Breast epithelium (tissue), 4 donors: ENCODE data around the gene CDK5RAP2. TPM values are rescaled to one million over a fixed set of nuclear protein-coding genes. Genes with fewer than 3 reads are reported as not detected.
"Not testable (repeated sequence)": the region's sequence is repeated elsewhere in the genome, so short reads cannot be mapped to it uniquely, and the experiment has no call there.

Experiments
- DNase-seq, 2 donors: peaks; one replicate each; pipeline ENCODE4 v3.0.0-alpha.2; 2019; ENCODE audit warnings: low spot score in 2 of 2
- H3K27ac ChIP-seq, 2 donors: fragments of 200-600 bp; sonication (generic) in 1 of 2; one replicate each; pipeline ENCODE4 v1.5.1; 2016 to 2019; ENCODE audit warnings: mild to moderate bottlenecking in 1 of 2
- H3K27me3 ChIP-seq, 2 donors: fragments of 200-600 bp; sonication (generic) in 1 of 2; one replicate each; pipeline versions ENCODE4 v1.5.1 to v1.6.0; 2017 to 2019; ENCODE audit warnings: control low read depth in 1 of 2, mild to moderate bottlenecking in 1 of 2
- H3K36me3 ChIP-seq: fragments of 200-600 bp; one replicate; pipeline ENCODE4 v1.5.1; 2019
- H3K4me1 ChIP-seq, 2 donors: fragments of 200-600 bp; sonication (generic); one replicate each; pipeline ENCODE4 v1.5.1; 2016 to 2019; ENCODE audit warnings: control low read depth in 1 of 2
- H3K4me3 ChIP-seq, 3 donors: fragments of 200-600 bp; sonication (generic); 1 replicate in 2 of 3; 2 replicates in 1 of 3; pipeline ENCODE4 v1.5.1; 2016 to 2019; ENCODE audit warnings: mild to moderate bottlenecking in 3 of 3, moderate library complexity in 2 of 3
- H3K9me3 ChIP-seq, 2 donors: fragments of 200-600 bp; sonication (generic) in 1 of 2; one replicate each; pipeline ENCODE4 v1.5.1; 2016 to 2019; ENCODE audit warnings: control low read depth in 1 of 2
- CTCF ChIP-seq, 3 donors: fragments of 450-650 bp; IDR thresholded peaks; one replicate each; pipeline ENCODE4 v1.5.1; 2016 to 2017; ENCODE audit warnings: antibody characterized with exemption in 3 of 3, mild to moderate bottlenecking in 3 of 3, moderate library complexity in 3 of 3
- POLR2A ChIP-seq: fragments of 450-650 bp; IDR thresholded peaks from one replicate; pipeline ENCODE4 v1.6.1; 2016; ENCODE audit warnings: antibody characterized with exemption, mild to moderate bottlenecking, moderate library complexity
- POLR2AphosphoS5 ChIP-seq, 3 donors: sonication (generic); formaldehyde crosslinking; IDR thresholded peaks; one replicate each; pipeline ENCODE4 v1.6.1; 2017; ENCODE audit warnings: antibody characterized with exemption in 3 of 3
- intact Hi-C: fragments of 100-400 bp; cut with DNase I; formaldehyde crosslinking; loops from one replicate; pipeline ENCODE4 v1.15.1; 2023; ENCODE audit warnings: low total_unique reads
- total RNA-seq, 3 donors: library from RNA; depleted of rRNA; stranded (reverse); fragments of >200 nt; gene quantifications; one replicate each; pipeline ENCODE4 v1.1.0, GENCODE V29; 2016

The CDK5RAP2 gene
- total RNA-seq, 3 donors from 2014 or later: 44.5 to 77.4 (median 60.6) TPM

GRCh38 chr9:120532475-120532874 is 47.5 kb downstream of the CDK5RAP2 start:
- Histone ChIP-seq H3K4me3 (no peak overlapping the region), H3K27ac (peak overlapping the region; percentile 44 to 71), H3K36me3 (peaks cover 7% of the 10 kb centered on the region), H3K9me3 (no peaks in the 10 kb centered on the region), H3K27me3 (no peaks in the 10 kb centered on the region), H3K4me1 (no peaks in the 10 kb centered on the region)
- intact Hi-C loops: no loop called here
- DNase-seq: peak; percentile 63 to 74
- TF ChIP-seq POLR2AphosphoS5 (IDR thresholded peaks at IDR 0.05): peak in 2 of 3 donors; percentile 22 to 67
- TF ChIP-seq POLR2A: no peak

DNA sequence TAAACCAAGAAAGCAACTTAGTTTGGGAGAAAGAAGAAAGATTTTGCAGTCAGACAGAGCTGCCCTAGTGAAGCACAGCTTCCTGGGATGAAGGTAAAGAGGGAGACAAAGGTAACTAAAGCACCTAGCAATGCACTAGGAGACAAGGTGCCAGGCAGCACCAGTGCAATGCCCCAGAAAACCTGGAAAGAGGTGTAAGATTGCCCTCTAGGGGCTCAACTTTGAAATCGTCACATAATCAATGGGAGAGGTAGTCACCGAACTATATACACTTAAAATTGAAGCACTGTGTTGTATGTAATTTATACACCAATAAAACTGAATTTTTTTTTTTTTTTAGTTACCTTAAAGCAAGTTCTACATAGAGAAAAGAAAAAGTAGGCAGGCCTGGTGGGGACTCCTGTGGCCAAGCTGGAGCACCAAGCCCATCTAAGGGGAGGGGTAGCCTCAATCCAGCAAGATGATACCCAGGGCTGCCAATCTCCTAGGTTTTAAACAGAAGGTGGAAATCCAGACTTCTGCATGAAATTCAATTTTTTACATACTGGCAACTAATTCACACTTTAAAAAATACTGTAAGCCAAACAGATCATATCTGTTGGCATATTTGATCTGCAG is 48.2 kb downstream of the CDK5RAP2 start:
- no peak for TF ChIP-seq POLR2A
- TF ChIP-seq CTCF (IDR thresholded peaks at IDR 0.05): peak in 2 of 3 donors; percentile 29 to 35
- Histone ChIP-seq H3K27me3 (no peaks in the 10 kb centered on the region), H3K4me3 (no peak overlapping the region), H3K4me1 (no peaks in the 10 kb centered on the region), H3K36me3 (peaks cover 10% of the 10 kb centered on the region), H3K9me3 (no peaks in the 10 kb centered on the region), H3K27ac (peak overlapping the region; percentile 44 to 71)
- intact Hi-C loops: no loop called here
- DNase-seq: no peak

DNA sequence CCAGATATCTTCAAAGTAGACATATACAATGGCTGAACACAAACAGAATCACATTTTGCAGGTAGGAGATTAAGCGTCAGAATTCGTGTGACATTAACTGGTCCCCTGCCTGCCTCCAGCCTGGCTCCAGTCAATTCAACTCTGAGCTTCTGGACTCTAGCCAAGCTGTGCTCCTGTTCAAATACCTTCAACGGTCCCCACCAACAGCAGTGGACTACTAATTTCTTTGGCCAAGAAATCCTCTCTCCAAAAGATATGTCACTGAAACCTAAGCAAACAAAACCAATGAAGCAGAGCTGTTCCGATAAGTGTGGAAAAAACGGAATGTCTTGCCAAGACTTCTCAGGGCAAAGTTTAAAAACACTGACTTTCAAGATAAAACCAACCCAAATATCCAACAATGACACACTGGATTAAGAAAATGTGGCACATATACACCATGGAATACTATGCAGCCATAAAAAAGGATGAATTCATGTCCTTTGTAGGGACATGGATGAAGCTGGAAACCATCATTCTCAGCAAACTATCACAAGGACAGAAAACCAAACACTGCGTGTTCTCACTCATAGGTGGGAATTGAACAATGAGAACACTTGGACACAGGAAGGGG is 49.6 kb downstream of the CDK5RAP2 start:
- H3K4me3 ChIP-seq, H3K27me3 ChIP-seq, H3K9me3 ChIP-seq, H3K4me1 ChIP-seq, DNase-seq, intact Hi-C loops, H3K27ac ChIP-seq: not testable (repeated sequence)
- H3K36me3 ChIP-seq: peaks cover 10% of the 10 kb centered on the region

DNA sequence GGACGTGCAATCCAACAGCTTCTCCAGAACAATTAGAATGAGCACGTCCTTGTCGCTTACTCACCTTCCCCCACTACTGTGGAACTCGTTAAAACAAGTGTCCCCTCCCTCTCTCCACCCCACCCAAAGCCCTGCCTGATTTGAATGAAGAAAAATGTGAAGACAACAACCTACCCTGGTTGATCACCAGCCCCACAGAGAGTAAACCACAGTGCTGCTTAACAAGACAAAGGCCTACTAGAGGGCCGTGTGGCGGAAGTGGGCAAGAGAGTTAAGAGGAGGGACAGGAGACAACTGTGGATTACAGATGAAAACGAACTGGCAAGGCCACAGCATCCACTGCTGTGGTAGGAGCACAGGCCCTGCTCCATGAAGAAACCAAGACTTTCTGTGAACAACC is 51.1 kb downstream of the CDK5RAP2 start:
- TF ChIP-seq CTCF (IDR thresholded peaks at IDR 0.05): no peak
- TF ChIP-seq POLR2A: no peak
- no peak for TF ChIP-seq POLR2AphosphoS5 (IDR thresholded peaks at IDR 0.05)
- no peaks in the 10 kb centered on the region for H3K9me3 ChIP-seq
- no peak for DNase-seq
- intact Hi-C loops: no loop called here
- no peaks in the 10 kb centered on the region for H3K4me1 ChIP-seq
- no peak overlapping the region for H3K27ac ChIP-seq
- peaks cover 10% of the 10 kb centered on the region for H3K36me3 ChIP-seq
- no peak overlapping the region for H3K4me3 ChIP-seq
- H3K27me3 ChIP-seq: no peaks in the 10 kb centered on the region

DNA sequence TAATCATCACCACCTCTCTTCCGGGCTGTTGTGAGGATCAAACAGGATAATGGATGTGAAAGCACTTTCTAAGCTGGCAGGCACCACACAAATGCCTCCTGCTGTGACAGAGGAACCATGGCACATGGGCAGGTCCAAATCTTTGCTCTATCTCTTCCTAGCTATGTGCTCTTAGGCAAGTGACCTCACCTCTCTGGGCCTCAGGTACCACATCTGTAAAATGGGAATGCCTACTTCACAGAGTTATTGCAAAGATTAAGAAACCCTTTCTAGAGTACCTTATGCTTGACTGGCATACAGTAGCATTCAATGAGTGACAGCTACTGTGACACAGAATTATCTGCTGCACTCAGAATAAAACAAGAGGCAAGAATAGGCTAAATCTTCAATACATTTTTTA is 51.6 kb downstream of the CDK5RAP2 start:
- TF ChIP-seq CTCF (IDR thresholded peaks at IDR 0.05) (no peak), POLR2AphosphoS5 (IDR thresholded peaks at IDR 0.05) (no peak), POLR2A (no peak)
- Histone ChIP-seq H3K27ac (no peak overlapping the region), H3K27me3 (no peaks in the 10 kb centered on the region), H3K9me3 (no peaks in the 10 kb centered on the region), H3K4me1 (no peaks in the 10 kb centered on the region), H3K4me3 (no peak overlapping the region), H3K36me3 (peaks cover 10% of the 10 kb centered on the region)
- no peak for DNase-seq
- intact Hi-C loops: no loop called here

DNA sequence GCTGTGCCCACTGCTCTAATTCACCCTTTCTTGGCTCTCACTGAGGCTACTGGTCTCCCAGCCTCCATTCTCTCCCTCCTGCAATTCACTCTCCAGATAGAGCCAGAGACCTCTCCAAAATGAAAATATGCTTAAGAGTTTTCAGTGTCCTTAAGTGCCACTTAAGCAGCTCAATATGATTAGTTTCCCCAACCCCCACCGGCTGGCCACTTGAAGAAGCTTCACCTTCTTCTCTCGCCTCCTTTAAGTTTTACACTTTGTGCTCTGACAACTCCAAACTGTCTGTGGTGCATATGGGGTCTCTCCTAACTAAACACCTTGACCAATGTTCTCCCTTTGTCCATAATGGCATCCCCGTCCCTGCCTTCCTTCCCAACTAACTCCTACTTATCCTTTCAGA is 53.4 kb downstream of the CDK5RAP2 start:
- Histone ChIP-seq H3K27ac (no peak overlapping the region), H3K4me3 (no peak overlapping the region), H3K9me3 (no peaks in the 10 kb centered on the region), H3K4me1 (no peaks in the 10 kb centered on the region), H3K27me3 (no peaks in the 10 kb centered on the region), H3K36me3 (peaks cover 10% of the 10 kb centered on the region)
- intact Hi-C loops: no loop called here
- DNase-seq: no peak
- TF ChIP-seq CTCF (IDR thresholded peaks at IDR 0.05): no peak
- no peak for TF ChIP-seq POLR2AphosphoS5 (IDR thresholded peaks at IDR 0.05)
- TF ChIP-seq POLR2A: no peak
